ENCODE results near the gene DOCK4. TPM values are rescaled to one million over a fixed set of nuclear protein-coding genes. Genes with fewer than 3 reads are reported as not detected.

Gene DOCK4
- total RNA-seq, 1 donor from 2014 or later, result 6.5 TPM

GRCh38 chr7:112105584-112106530 lies 100.3 kb downstream of the DOCK4 start:
- ATAC-seq, result no peak

GRCh38 chr7:112104120-112104519 lies 102.1 kb downstream of the DOCK4 start:
- no peak for ATAC-seq

- ATAC-seq, result peak; percentile 48
Measured at GRCh38 chr7:112103246-112103645, 103.0 kb downstream of the DOCK4 start.

- ATAC-seq, result no peak
Measured at GRCh38 chr7:112101201-112101846, 104.9 kb downstream of the DOCK4 start.

GRCh38 chr7:112097524-112097923 lies 108.7 kb downstream of the DOCK4 start:
- ATAC-seq, result no peak

GRCh38 chr7:112093409-112093808 lies 112.8 kb downstream of the DOCK4 start:
- ATAC-seq, result no peak

- ATAC-seq, result no peak
Measured at GRCh38 chr7:112092709-112093395, 113.3 kb downstream of the DOCK4 start.

- no peak for ATAC-seq
Measured at GRCh38 chr7:112092306-112092705, 113.9 kb downstream of the DOCK4 start.

GRCh38 chr7:112091768-112092167 lies 114.4 kb downstream of the DOCK4 start:
- ATAC-seq, result no peak

GRCh38 chr7:112089551-112089950 lies 116.6 kb downstream of the DOCK4 start:
- ATAC-seq, result no peak

GRCh38 chr7:112088484-112089016 lies 117.6 kb downstream of the DOCK4 start:
- no peak for ATAC-seq

- ATAC-seq, result no peak
Measured at GRCh38 chr7:112086496-112087254, 119.5 kb downstream of the DOCK4 start.

- ATAC-seq, result no peak
Measured at GRCh38 chr7:112084520-112084971, 121.7 kb downstream of the DOCK4 start.

GRCh38 chr7:112083776-112084355 lies 122.3 kb downstream of the DOCK4 start:
- ATAC-seq, result no peak

- ATAC-seq, result no peak
Measured at GRCh38 chr7:112082306-112082705, 123.9 kb downstream of the DOCK4 start.

- no peak for ATAC-seq
Measured at GRCh38 chr7:112081778-112082177, 124.4 kb downstream of the DOCK4 start.

GRCh38 chr7:112080978-112081377 lies 125.2 kb downstream of the DOCK4 start:
- ATAC-seq, result no peak

- ATAC-seq, result peak; percentile 74
Measured at GRCh38 chr7:112080441-112080840, 125.8 kb downstream of the DOCK4 start.

- no peak for ATAC-seq
Measured at GRCh38 chr7:112079673-112080072, 126.5 kb downstream of the DOCK4 start.

- no peak for ATAC-seq
Measured at GRCh38 chr7:112079122-112079521, 127.1 kb downstream of the DOCK4 start.

GRCh38 chr7:112076324-112076723 lies 129.9 kb downstream of the DOCK4 start:
- no peak for ATAC-seq

GRCh38 chr7:112074464-112074863 lies 131.7 kb downstream of the DOCK4 start:
- ATAC-seq, result no peak
